GM19452 (cell line): ENCODE measurements around the gene SPI1.
"Not testable (repeated sequence)": the region's sequence is repeated elsewhere in the genome, so short reads cannot be mapped to it uniquely, and the experiment has no call there.

Experiments used
- ATAC-seq: cut with Tn5 transposase; IDR thresholded peaks from one replicate; pipeline ENCODE4 v1.9.1; 2021; ENCODE audit not compliant: unreplicated experiment

The SPI1 gene

DNA sequence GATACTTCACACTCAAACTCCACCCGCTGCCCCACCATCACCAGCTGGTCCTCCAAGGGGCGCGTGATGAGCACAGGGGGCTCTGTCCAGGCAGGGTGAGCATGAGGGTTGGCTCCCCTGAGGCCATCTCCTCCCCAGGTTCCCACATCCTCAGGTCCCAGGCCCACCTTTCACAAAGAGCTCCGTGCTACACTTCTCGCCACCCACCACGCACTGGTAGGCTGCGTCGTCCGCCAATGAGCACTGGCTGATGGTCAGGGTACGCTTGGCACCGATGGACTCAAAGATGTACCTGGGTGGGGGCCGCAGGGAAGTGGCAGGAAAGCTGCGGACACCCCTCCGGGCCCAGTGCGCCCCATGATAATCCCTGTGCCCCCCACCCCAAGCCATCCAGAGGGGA lies 35.5 kb downstream of the SPI1 start:
- no peak for ATAC-seq

DNA sequence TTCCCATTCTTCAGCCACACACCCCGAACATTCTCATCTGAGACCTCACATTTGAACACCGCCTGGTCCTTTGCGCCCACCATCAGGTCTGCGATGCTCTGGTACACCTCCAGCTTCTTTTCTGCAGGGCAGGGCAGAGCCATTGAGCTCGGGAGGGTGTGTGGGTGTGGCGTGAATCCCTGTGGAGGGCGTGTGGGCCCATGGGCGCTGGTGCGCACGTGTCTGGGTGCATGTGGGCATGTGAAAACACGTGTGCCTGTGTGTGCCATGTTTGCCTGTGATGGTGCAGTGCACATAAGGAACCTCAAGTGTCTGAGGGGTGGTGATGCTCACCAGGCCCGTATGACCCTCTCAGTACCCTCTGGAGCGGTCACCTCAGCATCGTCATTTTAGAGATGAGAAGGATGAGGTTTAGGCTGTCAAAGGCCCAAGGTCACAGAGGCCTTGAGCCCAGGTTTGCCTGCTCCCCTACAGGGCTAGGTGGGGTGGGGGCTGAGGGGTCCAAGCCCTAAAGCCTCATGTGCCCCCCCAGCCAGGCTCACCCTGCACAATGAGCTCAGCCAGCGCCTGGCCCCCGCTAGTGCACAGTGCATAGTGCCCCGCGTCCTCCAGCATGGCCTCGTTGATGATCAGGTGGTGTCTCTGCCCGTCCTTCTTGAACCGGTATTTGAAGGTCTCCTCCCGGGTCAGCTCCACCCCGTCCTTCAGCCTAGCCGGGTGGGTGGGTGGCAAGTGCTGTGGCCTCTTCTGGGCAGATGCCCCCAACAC lies 36.1 kb downstream of the SPI1 start:
- ATAC-seq, result no peak

DNA sequence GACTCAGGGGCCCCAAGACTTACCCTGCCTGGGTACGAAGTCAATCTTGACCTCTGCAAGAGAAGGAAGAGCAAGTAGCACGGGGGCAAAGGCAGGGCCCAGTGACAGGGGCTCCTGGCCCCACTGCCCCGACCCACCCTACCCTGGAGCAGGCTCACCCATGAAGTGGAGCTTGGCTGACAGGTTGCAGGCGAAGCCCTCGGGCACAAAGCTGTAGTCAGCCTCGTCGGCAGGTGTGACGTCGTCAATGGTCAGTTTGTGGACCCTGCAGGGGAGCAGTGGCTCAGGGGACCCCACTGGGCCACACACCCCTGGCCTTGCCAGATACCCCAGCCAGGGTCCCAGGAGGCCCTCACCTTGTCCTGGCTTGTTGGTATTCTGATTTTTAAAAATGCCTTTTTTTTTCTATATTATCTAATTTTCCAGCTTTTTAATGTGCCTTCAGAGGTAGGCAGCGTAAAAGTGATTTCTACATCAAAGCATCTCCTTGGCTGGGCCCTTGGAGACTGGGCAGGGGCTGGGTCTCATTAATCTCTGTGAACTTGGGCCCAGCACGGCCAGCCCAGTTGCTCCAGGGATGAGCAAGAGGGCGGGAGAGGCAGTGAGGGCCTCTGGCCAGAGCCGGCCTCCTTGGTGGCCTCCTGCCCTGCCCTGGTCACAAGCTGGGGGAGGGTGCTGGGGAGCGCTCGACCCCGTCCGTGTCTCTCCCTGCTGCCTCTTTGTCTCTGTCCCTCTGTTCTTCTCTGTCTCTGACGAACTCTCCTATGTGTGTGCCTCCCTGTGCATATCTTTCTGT lies 37.2 kb downstream of the SPI1 start:
- ATAC-seq, result no peak

DNA sequence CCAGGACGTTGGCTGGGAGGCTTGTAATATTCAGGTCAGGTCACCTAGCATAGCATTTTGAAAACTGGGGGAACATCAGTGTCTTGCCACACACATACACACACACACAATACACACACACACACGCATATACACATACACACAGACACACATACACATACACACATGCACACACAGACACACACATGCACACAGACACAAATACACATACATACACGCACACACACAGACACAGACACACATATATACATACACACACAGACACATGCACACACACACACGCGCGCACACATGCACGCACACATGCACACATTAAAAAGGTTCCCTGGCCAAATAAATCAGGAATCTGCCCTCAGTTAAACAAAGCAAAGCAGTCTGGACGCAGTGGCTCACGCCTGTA lies 38.3 kb downstream of the SPI1 start:
- ATAC-seq, result no peak

DNA sequence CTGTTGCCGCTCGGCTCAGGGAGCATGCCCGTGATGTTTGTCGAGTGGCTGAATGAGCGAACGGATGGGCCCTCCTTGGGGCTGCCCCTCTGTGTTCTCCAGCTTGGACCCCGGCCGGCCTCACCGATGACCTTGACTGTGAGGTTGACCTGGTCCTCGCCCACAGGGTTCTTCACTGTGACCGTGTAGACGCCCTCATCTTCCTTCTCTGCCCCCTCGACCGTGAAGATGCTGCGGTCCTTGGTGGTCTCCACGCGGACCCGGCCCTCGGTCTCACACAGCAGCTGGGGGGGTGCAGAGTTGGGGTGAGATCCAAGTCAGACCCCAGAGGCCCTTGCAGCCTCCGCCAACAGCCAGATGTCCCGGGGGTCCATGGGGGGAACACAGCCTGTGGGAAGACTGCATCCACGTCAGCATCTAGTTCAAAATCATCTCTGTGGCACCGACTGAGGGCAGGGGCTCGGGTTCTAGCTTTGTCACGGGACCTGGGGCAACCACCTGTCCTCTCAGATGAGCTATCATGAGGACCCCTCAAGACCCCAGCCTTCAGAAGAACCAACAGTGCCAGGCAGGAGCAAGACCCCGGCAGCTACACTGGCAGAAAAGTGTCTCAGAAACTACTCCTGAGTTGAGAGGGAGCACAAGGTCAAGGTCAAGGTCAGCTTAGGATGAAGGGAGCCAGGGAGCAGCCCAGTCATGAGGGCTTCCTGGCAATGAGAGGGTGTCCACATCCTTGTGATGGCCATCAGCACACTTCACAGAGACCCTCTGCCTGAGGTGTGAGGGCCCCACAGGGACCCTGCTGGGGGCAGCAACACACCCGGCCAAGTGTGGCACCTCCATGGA lies 39.7 kb downstream of the SPI1 start:
- no peak for ATAC-seq

DNA sequence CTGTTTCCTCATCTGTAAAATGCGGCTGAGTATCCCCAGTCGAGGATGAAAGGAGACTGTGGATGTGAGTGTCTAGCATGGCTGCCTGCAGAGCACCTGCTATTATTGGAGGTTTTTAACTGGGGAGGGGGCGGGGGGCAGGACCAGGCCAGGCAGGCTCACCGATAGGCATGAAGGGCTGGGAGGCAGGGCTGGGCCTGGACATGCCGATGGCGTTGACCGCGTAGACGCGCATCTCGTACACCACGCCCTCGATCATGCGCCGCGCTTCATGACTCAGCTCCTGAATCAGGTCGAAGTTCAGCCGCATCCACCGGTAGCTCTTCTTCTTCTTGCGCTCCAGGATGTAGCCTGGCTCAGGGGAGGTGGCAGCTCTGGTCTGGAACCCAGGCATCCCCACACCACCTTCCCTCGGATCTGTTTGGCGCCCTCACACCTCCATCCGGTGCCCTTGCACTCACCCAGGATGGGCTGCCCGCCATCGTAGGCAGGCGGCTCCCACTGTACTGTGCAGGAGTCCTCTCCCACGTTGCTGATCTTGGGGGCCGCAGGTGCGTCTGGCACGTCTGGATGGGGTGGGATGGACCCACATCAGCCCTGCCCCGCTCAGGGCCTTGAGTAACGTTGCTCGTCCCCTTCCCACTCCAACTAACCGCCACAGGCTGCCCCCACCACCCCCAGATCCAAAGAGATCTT lies 41.0 kb downstream of the SPI1 start:
- no peak for ATAC-seq

DNA sequence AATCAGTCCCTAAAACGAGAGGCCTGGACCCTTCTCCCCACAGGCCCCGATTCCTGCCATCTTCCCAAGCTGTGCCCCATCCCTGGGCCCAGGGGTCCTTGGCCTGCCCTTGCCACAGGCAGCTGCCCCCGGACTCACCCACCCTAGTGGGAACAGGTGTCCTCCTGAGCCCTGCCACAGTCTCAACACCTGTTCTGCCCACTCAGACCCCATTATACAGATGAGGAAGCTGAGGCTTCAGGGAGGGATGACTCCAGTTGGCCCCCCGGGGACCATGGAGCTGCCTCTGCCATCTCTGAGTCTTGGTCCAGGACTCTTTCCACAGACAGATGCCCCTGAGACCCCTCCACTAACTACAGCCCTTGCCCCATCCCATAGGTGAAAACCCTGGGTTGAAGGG lies 41.8 kb downstream of the SPI1 start:
- no peak for ATAC-seq

DNA sequence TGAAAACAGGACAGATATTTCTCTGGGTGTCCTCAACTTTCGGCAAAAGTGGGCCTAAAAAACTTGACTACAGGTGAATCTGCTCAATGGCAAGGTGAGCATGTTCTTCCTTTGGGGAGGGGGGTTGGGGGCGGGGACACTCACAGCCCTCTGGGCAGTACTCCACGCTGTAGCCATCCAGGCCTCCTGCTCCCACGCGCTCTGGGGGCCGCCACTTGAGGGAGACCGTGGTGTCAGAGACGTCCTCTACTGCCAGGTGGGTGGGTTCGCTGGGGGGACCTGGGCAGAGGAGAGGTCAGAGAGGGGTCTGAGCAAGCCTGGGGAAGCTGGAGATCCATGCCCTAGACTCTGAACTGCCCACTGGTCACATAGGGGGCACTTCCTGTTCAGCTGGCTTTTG lies 42.6 kb downstream of the SPI1 start:
- ATAC-seq, result no peak

DNA sequence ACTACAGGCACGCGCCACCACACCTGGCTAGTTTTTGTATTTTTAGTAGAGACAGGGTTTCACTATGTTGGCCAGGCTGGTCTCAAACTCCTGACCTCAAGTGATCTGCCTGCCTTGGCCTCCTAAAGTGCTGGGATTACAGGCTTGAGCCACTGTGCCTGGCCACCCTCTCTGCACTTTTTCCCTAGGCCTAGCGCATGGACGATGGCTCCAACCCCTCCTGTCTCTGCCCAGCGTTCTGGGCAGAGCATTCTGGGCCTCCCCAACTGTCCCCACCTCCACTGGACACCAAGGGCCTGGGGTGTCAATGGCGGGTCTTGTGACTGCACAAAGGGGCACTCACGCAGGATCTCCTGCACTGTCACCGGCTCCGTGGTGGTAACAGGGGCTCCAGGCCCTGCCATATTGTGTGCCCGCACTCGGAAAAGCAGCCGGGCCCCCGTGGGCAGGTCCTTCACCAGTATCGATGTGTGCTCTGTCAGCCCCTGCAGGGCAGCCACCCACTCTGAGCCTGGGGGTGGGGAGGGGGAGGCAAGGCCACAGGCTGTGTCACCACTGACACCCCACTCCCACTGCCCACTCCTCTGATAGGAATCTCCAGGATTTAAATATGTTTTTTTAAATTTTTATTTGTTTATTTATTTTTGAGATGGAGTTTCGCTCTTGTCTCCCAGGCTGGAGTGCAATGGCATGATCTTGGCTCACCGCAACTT lies 43.5 kb downstream of the SPI1 start:
- ATAC-seq, result not testable (repeated sequence)

DNA sequence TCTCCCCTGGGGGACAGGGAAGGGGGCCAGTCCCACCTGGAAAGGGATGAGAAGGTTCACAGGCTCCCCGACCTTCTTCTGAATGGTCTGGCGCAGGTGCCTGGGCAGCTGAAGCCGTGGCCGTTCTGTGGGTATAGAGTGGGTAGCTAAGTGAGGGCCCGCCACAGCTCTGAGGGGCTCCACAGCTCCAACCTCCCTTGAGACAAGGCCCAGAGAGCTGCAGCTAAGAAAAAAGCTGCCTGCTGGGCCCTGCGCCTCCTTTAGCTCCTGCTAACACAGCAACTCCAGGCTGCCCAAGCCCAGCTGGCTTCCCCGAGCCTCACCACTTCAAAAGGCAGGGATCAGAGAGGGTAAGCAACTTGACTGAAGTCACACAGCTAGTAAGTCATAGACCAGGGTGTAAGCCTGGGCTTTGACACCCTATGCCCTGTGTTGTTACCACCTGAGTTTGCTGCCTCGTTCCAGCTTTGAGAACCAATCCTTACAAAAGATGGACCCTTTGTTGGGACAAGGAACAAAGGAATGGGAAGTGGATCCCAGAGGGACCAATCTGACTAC lies 44.4 kb downstream of the SPI1 start:
- no peak for ATAC-seq

DNA sequence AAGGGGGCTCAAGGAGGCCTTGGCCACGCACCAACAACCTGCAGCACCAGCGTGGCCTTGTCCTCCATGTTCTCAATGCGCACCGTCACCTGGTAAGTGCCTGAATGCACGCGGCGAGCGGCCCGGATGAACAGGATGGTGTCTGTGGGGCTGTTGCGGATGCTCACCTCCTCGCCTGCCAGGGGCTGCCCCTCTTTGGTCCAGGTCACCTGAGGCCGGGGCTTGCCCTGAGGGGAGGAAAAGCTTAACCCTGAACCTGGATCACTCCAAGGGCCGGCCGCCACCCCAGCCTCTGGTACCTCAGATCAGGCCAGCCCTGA lies 44.9 kb downstream of the SPI1 start:
- no peak for ATAC-seq

DNA sequence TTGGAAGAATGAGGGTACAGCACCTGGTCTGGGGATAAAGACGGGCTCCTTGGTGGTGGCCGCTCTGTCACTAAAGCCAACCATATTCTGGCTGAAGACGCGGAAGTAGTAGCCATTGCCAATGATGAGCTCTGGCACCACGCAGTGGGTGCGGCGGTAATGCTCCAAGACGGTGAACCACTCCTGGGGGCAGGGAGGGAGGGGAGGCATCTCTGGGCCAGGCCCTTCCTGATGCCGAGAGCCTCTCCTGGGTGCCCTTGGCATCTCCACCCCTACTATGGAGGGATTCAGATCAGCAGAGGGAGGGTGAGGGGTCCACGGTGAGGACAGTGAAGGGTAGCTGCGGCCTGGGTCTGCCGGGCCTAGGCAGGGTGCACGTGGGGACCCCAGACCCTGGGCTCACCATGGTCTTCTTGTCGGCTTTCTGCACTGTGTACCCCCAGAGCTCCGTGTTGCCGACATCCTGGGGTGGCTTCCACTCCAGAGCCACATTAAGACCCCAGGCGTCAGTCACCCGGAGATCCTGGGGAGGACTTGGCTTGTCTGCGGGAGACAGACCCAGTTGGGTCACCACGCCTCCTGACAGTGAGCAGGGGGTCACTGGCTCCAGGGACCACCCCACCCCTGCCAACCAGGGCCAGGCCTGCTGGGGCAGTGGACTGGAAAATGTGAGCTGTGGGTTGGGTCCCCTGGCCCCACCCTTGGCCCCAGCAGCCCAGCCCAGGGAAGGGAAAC lies 45.4 kb downstream of the SPI1 start:
- no peak for ATAC-seq

DNA sequence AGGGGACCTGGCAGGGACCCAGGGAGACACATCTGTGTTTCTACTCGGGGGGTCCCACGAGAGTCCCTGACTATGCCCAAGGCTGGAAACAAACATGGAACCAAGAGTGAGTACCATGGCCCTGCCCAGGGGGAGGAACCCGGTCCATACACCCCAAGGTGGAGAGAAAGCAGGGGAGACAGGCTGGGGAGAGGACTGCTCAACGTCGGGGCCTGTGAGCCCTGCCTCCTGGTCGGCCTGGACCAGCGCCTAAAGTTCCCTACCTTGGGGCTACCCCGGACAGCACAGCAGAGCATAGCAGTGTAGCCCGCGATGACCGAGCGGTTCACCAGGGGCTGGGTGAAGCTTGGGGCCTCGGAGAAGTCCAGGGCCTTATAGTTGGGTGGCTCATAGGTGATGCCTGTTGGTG lies 46.0 kb downstream of the SPI1 start:
- no peak for ATAC-seq

DNA sequence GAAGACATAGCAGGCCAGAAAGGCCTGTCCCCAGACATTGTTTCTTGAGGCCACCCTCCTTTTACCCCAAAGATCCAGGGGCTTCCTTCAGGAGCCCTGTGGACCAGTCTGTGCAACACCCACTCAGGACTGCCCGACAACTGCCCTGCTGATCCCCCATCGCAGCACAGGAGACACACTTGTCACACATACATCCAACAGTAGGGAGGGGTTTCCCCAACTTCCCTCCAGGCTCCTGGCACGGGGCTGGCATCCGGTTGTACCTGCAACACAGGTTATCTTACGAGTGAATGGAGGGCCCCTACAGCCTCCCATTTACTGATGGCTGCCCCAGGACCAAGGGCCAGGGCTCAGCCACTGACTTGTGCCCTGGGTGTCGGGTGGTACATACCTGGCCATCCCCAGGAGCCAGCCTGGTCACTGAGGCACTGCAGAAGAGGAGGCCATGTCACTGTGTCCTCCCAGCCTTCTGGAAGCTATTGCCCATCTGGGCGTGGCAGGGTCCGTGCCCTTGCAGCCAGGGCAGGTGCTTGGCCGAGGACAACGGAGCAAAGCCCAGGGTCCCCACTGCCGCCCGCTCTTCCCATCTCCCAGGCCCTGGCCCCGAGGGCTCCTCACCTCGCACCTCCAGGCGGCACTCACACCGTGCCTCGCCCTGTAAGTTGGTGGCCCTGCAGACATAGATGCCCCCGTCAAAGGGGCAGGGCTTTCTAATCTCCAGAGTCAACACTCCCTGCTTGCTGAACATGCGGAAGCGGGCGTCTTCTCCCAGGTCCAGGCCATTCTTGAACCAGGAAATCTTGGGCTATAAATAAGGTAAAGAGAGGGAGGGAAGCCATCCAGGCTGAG lies 46.7 kb downstream of the SPI1 start:
- no peak for ATAC-seq

DNA sequence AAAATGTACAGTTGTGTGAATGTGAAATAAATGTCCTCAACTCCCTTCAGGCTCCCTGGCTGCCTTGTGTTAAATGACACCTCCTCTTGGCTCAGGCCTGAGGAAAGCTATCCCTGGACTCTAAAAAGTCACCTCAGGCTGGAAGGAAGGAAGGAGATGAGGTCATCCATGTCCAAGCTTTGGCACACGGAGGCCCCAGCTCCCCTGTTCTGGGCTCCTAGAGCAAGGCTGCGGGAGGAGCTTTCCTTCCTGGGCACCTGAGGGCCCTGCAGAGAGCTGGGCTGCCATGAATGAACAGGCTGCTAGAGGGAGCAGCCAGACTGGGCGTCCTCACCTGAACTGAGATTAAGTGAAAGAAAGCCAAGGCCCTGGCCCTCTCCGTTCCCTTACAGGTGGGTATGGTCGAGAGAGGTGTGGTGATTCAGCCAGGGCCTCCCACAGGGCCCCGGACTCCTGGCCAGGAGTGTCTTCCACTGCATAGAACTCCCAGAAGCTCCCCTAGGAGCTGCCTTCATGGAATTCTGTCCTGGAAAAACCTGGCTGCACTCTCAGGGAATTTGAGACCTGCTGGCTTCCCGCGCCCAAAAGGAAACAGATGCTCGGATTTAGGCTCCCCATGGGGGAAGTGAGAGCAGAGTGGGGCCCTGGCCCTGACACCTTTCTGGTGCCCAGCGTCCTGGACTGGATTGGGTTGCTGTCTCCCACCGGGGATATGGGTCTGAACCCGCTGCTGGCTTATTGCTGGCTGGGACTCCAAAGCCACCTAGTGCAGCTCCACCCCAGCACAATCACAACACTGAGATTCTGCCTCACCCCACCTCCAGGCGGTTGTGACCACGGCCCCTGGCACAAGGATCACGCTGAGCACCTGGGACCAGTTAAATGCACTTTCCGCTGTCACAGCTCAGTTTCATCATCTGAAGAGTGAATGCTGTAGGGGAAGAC lies 48.1 kb downstream of the SPI1 start:
- no peak for ATAC-seq

DNA sequence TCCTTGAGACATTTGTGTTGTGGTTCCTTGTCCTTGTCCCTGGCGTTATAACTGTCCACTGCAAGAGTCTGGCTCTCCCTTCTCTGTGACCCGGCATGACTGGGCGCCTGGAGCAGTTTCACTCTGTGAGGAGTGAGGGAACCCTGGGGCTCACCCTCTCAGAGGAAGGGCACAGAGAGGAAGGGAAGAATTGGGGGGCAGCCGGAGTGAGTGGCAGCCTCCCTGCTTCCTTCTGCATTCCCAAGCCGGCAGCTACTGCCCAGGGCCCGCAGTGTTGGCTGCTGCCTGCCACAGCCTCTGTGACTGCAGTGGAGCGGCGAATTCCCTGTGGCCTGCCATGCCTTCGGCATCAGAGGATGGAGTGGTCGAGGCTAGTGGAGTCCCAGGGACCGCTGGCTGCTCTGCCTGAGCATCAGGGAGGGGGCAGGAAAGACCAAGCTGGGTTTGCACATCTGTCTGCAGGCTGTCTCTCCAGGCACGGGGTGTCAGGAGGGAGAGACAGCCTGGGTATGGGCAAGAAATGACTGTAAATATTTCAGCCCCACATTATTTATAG lies 48.8 kb downstream of the SPI1 start:
- ATAC-seq, result no peak
